OCI-LY1 (cell line): ENCODE measurements around the gene RAPH1.

Source experiments
- CTCF ChIP-seq: fragments of 200-600 bp; sonication (generic), shearing (Covaris generic); IDR thresholded peaks from 2 replicates; pipeline ENCODE4 v1.5.1; 2017; ENCODE audit warnings: mild to moderate bottlenecking, antibody characterized with exemption, low read length, moderate library complexity, mixed read lengths
- EZH2 ChIP-seq: fragments of 200-600 bp; sonication (generic), shearing (Covaris generic); IDR thresholded peaks from 2 replicates; pipeline ENCODE4 v1.8.0; 2017; ENCODE audit warnings: borderline replicate concordance, mixed run types, mild to moderate bottlenecking, antibody characterized with exemption, low read length, moderate library complexity, mixed read lengths

- TF ChIP-seq CTCF (no peak), EZH2 (no peak)
These were observed 182.4 kb downstream of the RAPH1 start for GRCh38 chr2:203352604-203353255.
